Breast epithelium (tissue), 4 donors: ENCODE results near the gene ARHGAP44. TPM values are rescaled to one million over a fixed set of nuclear protein-coding genes. Genes with fewer than 3 reads are reported as not detected.
A peak's percentile ranks its signal among the peaks of the same experiment; 100 is the strongest.

Experiments used
- DNase-seq, 2 donors: peaks; one replicate each; pipeline ENCODE4 v3.0.0-alpha.2; 2019; ENCODE audit warnings: low spot score in 2 of 2
- H3K27ac ChIP-seq, 2 donors: fragments of 200-600 bp; sonication (generic) in 1 of 2; one replicate each; pipeline ENCODE4 v1.5.1; 2016 to 2019; ENCODE audit warnings: mild to moderate bottlenecking in 1 of 2
- H3K27me3 ChIP-seq, 2 donors: fragments of 200-600 bp; sonication (generic) in 1 of 2; one replicate each; pipeline versions ENCODE4 v1.5.1 to v1.6.0; 2017 to 2019; ENCODE audit warnings: control low read depth in 1 of 2, mild to moderate bottlenecking in 1 of 2
- H3K36me3 ChIP-seq: fragments of 200-600 bp; one replicate; pipeline ENCODE4 v1.5.1; 2019
- H3K4me1 ChIP-seq, 2 donors: fragments of 200-600 bp; sonication (generic); one replicate each; pipeline ENCODE4 v1.5.1; 2016 to 2019; ENCODE audit warnings: control low read depth in 1 of 2
- H3K4me3 ChIP-seq, 3 donors: fragments of 200-600 bp; sonication (generic); 1 replicate in 2 of 3; 2 replicates in 1 of 3; pipeline ENCODE4 v1.5.1; 2016 to 2019; ENCODE audit warnings: mild to moderate bottlenecking in 3 of 3, moderate library complexity in 2 of 3
- H3K9me3 ChIP-seq, 2 donors: fragments of 200-600 bp; sonication (generic) in 1 of 2; one replicate each; pipeline ENCODE4 v1.5.1; 2016 to 2019; ENCODE audit warnings: control low read depth in 1 of 2
- POLR2A ChIP-seq: fragments of 450-650 bp; IDR thresholded peaks from one replicate; pipeline ENCODE4 v1.6.1; 2016; ENCODE audit warnings: antibody characterized with exemption, mild to moderate bottlenecking, moderate library complexity
- POLR2AphosphoS5 ChIP-seq, 3 donors: sonication (generic); formaldehyde crosslinking; IDR thresholded peaks; one replicate each; pipeline ENCODE4 v1.6.1; 2017; ENCODE audit warnings: antibody characterized with exemption in 3 of 3
- intact Hi-C: fragments of 100-400 bp; cut with DNase I; formaldehyde crosslinking; loops from one replicate; pipeline ENCODE4 v1.15.1; 2023; ENCODE audit warnings: low total_unique reads
- total RNA-seq, 3 donors: library from RNA; depleted of rRNA; stranded (reverse); fragments of >200 nt; gene quantifications; one replicate each; pipeline ENCODE4 v1.1.0, GENCODE V29; 2016
- TF ChIP-seq, protein P1 (sequence below), 3 donors: fragments of 450-650 bp; IDR thresholded peaks; one replicate each; pipeline ENCODE4 v1.5.1; 2016 to 2017; ENCODE audit warnings: antibody characterized with exemption in 3 of 3, mild to moderate bottlenecking in 3 of 3, moderate library complexity in 3 of 3

The ARHGAP44 gene
- total RNA-seq, 3 donors from 2014 or later, result 2.4 to 13.0 (median 4.9) TPM

DNA sequence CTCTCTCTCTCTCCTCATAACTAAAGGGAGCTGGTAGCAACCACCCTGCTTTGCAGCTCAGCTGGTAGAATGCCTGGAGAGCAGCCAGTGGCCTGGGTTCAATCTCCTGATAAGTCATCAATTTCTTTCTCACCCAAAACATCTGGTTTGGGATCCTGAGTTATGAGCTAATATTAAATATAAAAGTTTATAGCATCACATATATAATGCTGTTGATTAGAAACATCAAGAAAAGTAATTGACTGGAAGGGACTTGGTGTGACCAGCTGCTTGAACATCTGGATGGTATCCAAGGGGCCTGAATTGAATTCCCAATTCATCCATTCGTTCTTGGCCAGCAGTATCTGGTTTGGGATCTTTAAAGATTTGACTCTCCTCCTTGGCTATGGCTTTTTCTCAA, 240.8 kb downstream of the ARHGAP44 start:
- H3K27ac ChIP-seq, result no peak overlapping the region
- intact Hi-C loops, result no loop called here
- H3K4me3 ChIP-seq, result no peak overlapping the region
- DNase-seq, result no peak
- H3K36me3 ChIP-seq, result no peaks in the 10 kb centered on the region
- TF ChIP-seq, protein P1, sequence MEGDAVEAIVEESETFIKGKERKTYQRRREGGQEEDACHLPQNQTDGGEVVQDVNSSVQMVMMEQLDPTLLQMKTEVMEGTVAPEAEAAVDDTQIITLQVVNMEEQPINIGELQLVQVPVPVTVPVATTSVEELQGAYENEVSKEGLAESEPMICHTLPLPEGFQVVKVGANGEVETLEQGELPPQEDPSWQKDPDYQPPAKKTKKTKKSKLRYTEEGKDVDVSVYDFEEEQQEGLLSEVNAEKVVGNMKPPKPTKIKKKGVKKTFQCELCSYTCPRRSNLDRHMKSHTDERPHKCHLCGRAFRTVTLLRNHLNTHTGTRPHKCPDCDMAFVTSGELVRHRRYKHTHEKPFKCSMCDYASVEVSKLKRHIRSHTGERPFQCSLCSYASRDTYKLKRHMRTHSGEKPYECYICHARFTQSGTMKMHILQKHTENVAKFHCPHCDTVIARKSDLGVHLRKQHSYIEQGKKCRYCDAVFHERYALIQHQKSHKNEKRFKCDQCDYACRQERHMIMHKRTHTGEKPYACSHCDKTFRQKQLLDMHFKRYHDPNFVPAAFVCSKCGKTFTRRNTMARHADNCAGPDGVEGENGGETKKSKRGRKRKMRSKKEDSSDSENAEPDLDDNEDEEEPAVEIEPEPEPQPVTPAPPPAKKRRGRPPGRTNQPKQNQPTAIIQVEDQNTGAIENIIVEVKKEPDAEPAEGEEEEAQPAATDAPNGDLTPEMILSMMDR (IDR thresholded peaks at IDR 0.05), result no peak
- TF ChIP-seq POLR2AphosphoS5 (IDR thresholded peaks at IDR 0.05) (no peak), POLR2A (no peak)
- no peaks in the 10 kb centered on the region for H3K27me3 ChIP-seq
- H3K9me3 ChIP-seq, result no peaks in the 10 kb centered on the region
- no peaks in the 10 kb centered on the region for H3K4me1 ChIP-seq

GRCh38 chr17:13030459-13031300, 241.4 kb downstream of the ARHGAP44 start:
- H3K4me3 ChIP-seq, result no peak overlapping the region
- H3K36me3 ChIP-seq, result no peaks in the 10 kb centered on the region
- intact Hi-C loops, result no loop called here
- peaks cover 5 to 6% of the 10 kb centered on the region in 2 donors for H3K9me3 ChIP-seq
- no peak for DNase-seq
- no peaks in the 10 kb centered on the region for H3K27me3 ChIP-seq
- no peak overlapping the region for H3K27ac ChIP-seq
- no peaks in the 10 kb centered on the region for H3K4me1 ChIP-seq
- TF ChIP-seq POLR2AphosphoS5 (IDR thresholded peaks at IDR 0.05), result no peak
- TF ChIP-seq, protein P1 (IDR thresholded peaks at IDR 0.05), result peak; percentile 50 to 72 (median 51)

- H3K36me3 ChIP-seq, result no peaks in the 10 kb centered on the region
- H3K27ac ChIP-seq, result peak overlapping the region in 1 of 2 donors; percentile 35
- TF ChIP-seq POLR2AphosphoS5 (IDR thresholded peaks at IDR 0.05), result no peak
- TF ChIP-seq, protein P1 (IDR thresholded peaks at IDR 0.05), result peak in 1 of 3 donors; percentile 54
- intact Hi-C loops, result no loop called here
- peaks cover 6 to 12% of the 10 kb centered on the region in 2 donors for H3K9me3 ChIP-seq
- H3K27me3 ChIP-seq, result no peaks in the 10 kb centered on the region
- no peak for DNase-seq
- no peaks in the 10 kb centered on the region for H3K4me1 ChIP-seq
- H3K4me3 ChIP-seq, result no peak overlapping the region
Observed at GRCh38 chr17:13031718-13032350, 242.5 kb downstream of the ARHGAP44 start.

DNA sequence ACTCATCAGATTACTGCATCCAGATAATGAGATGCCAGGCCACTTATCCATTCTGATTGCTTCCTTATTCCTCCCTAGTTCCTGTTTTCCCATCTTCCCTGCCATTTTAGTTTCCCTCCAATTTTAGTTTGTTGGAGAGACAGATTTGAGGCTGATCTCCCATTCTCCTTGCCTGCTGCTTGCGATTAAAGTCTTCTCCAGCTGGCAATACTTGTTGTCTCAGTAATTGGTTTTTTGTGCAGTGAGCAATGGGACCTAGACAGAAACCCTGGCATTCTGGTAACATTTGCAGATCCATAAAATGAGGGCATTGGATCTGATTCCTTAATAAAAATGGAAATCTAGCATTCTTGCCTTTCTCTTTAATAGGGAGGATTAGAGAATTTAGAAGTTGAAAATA, 246.1 kb downstream of the ARHGAP44 start:
- Histone ChIP-seq H3K36me3 (no peaks in the 10 kb centered on the region), H3K27me3 (no peaks in the 10 kb centered on the region), H3K27ac (no peak overlapping the region), H3K9me3 (peaks cover 6 to 12% of the 10 kb centered on the region in 2 donors), H3K4me1 (no peaks in the 10 kb centered on the region), H3K4me3 (no peak overlapping the region)
- no peak for DNase-seq
- TF ChIP-seq POLR2A (no peak), POLR2AphosphoS5 (IDR thresholded peaks at IDR 0.05) (no peak)
- TF ChIP-seq, protein P1 (IDR thresholded peaks at IDR 0.05), result no peak
- intact Hi-C loops, result no loop called here

DNA sequence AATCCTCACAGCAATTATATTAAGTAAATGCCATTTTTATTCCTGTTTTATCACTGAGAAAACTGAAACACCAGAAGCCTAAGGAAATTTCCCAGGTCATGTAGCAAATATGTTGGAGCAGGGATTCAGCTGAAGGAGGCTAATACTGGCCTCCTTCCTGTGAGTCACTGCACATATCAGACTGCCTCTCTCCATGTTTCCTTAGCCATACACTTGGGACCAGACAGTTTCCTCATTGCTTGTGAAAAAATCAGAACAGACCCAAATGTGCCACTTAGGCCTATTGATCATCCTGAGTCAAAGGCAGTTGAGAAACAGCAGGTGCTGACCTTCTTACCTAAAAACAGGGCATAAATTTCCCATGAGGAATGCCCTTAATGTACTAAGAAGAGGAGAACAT, 247.5 kb downstream of the ARHGAP44 start:
- Histone ChIP-seq H3K36me3 (no peaks in the 10 kb centered on the region), H3K9me3 (peaks cover 6 to 12% of the 10 kb centered on the region in 2 donors), H3K4me3 (no peak overlapping the region), H3K27ac (no peak overlapping the region), H3K27me3 (no peaks in the 10 kb centered on the region), H3K4me1 (no peaks in the 10 kb centered on the region)
- DNase-seq, result no peak
- TF ChIP-seq POLR2A, result no peak
- TF ChIP-seq, protein P1 (IDR thresholded peaks at IDR 0.05), result no peak
- intact Hi-C loops, result no loop called here
